GM21381 (cell line): Measurements from ENCODE around the gene ACOXL.
A peak's percentile ranks its signal among the peaks of the same experiment; 100 is the strongest.
"Not testable (repeated sequence)": the region's sequence is repeated elsewhere in the genome, so short reads cannot be mapped to it uniquely, and the experiment has no call there.

ENCODE experiments used
- ATAC-seq: cut with Tn5 transposase; IDR thresholded peaks from one replicate; pipeline ENCODE4 v1.9.1; 2021; ENCODE audit warnings: mild to moderate bottlenecking, moderate library complexity; ENCODE audit not compliant: unreplicated experiment

ACOXL gene

DNA sequence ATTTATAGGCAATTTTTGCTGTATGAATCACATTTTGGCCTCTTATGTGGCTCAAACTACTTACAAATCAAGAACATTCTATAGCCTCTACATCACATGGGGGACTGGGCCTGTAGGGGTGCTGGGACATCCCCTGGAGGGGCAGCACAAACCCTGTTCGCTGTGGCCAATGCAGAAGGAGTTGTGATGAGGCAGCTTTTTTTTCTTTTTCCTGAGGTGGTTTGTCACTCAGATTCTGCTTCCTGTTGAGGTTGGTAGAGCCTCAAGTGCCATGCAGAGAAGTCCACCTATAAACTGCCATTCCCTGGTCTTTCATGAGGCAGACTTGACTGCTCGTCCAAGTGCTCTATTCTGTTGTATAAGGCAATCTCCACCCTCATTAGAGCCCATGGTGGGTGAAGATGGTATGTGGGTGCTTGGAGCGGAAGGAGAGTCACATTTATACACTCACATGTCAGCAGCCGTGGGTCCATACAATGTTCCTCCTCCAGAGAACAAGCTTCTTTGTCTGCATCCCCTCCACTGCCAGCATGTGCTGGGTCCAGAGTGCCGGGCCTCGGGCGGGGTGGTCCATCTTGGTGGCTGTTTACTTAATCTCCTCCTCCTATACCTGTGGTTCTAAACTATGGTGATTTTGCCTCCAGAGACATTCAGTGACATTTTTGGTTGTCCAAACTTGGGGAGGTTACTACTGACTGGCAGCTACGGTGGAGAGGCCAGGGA is 120.3 kb downstream of the ACOXL start:
- no peak for ATAC-seq

DNA sequence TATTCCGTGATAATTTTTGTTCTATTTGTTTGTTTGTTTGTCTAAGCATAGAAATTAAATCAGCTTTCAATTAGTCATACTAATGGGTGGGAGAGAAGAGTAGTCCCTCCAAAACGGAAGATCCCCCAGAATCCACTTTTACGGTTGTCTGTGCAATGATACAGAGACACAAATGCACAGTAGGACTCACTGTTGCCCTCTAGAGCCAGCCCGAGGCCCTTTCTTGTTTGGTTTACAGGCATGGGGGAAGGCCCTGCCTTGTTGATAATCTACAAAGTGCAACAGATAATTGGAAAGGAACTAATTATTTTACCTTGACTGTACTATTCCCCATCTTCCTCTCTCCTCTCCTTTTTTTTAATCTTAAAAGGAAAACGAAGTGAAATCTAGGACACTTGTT is 121.1 kb downstream of the ACOXL start:
- no peak for ATAC-seq

DNA sequence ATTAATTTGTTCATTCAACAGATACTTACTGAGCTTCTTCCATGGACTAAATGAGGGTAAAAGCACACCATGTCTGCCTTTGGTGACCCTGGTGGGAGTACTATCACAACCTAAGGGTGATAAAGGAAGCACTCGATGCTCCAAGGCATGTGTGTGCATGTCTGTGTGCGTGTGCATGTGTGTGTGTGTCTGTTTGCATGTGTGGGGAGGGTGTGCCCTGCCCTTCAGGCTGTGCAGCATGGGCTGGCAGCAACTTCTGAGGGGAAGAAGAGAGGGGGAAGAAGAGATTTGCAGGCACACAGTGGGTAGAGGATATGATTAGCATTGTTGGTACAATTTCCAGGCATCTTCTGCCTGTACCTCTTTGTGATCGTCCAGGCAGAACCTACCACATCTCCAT is 121.6 kb downstream of the ACOXL start:
- ATAC-seq, result no peak

DNA sequence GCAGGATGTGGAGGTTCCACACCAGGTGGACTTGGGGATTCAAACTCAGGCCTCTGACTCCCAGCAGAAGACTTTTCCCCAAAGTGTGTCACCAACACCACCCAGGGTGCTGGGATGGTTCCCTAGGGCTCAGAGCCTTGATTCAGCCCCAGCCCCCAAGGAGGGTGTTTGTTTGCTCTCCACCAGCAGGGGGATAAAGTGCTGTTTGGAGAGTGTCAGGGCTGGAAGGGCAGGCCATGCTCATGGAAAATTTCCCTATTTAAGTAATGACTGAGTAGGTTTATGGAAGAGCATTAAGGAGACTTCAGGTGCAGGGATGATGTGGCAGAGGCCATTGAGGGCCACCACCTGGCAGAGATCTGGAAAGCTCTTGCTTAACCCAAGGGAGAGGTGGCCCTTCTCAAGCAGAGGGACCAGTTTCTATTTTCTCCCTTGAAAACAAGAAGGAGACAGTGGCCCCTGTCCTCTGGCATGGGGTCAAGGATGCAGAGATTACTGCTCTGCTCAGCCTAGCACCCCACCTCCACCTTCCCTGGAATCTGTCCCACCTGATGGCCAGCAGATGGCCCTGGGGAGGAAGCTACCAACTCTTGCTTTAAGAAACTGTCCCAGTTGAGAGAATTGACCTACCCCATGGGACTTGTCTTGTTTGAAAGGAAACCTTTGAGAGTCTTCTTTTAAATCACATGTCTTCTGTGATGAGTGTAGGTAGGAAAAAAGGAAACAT is 122.1 kb downstream of the ACOXL start:
- ATAC-seq, result no peak

DNA sequence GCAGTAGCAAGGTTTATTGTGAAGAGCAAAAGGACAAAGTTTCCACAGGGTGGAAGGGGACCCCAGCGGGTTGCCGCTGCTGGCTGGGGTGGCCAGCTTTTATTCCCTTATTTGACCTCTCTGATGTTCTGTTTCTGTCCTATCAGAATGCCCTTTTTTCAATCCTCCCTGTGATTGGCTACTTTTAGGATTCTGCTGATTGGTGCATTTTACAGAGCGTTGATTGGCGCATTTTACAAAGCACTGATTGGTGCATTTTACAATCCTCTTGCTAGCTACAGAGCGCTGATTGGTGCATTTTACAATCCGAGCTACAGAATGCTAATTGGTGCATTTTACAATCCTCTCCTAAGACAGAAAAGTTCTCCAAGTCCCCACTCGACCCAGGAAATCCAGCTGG is 123.5 kb downstream of the ACOXL start:
- ATAC-seq, result not testable (repeated sequence)

DNA sequence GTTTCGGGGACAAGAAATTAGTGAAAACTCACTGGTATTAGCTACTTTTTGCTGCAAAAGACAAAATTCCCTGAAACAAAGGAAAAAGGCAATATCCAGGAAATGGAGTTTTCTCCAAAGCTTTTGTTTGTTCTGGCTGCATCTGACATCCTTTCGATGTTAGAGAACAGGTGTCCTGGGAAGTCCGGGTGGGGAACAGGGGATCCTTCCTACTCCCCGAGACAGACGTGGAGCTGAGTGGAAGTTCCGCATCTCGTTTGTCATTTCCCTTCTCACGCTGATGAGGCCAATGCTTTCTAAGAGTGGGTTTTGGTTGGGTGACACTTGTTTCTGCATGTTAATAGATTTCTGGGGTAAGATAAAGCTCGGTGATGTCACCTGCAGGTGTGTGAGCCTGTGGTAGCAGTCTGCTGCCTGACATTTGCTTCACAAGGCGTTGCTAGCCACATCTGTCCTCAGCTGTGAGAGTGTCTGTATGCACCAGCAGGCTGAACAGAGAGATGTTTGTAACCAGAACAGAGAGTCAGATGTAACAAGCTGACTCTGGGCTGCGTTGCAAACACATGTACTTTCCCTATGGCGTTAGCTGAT is 125.9 kb downstream of the ACOXL start:
- ATAC-seq, result peak; percentile 87

DNA sequence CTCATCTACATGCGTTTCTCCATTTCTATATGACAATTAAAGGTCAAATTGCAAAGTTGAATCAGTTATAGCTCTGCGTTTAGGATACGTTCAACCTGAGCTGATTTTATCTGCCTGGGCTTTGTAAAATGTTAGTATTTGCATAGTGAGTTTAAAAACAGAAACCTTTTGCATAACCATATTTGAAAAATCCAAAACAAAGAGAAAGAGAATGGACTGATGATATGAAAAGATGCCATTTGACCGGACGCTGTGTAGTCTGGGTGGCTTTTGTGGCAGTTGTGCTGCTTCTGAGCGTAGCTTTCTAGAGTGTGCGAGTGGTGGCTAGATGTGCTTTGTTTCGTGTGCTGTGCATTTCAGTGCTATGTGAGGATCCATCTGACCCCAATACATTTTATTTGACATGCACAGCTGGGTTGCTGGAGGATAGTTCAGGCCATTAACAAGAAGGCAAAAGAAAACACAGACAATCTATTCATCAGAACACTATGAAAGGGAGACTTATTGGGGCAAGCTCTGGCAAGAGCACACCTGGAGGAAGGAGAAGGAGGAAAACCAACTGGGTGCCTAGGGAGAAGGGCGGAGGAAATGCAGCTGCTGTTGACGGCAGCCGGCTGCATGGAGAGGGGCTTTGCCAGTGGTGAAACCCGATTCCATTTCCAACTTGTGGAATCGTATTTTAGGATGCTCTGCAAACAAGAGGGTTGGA is 126.8 kb downstream of the ACOXL start:
- ATAC-seq, result no peak

DNA sequence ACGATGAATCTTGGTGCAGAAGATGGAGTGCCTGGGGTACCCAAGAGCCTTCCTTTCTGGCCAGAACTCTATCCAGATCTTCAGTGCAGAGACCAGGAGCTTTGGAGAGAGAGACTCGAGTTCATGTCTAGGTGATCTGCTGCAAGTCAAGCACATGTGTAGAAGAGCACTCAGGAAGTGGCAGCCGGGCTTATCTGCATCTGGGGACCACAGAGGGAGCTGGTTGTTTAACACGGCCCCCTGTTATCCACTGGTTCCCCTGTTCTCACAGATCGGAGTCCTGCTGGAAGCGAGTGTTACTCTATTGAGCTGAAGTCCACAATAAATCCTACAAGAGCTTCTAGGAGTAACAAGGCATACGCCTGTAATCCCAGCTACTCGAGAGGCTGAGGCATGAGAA is 128.3 kb downstream of the ACOXL start:
- no peak for ATAC-seq

DNA sequence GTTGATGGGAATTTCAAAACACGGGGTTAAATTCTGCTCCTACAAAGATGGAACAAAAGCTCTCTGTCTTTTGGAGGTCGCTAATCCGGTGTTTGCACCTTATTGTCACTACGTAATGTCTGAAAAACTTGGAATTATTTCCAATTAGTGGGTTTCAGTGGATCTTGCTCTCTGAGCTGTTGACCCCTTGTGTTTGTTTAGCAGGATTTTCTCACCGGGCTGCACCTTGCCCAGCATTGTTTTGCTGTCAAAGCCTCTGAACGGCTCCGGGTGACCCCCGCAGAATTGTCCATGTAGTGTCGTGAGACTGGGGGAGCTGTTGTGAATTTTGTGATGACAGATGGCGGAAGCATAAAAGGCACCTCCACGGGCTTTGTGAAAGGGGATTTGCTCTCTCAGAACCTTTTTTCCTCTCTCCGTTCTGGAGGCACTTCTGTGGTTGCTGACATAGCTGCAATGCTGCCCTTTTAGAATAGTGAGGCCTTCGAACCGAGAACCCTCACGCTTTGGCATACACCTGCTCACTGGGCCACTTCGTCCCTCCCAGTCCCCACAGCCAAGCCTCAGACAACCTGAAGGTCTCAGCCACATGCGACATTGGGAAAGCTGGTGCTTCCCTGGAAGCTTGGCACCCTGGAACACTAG is 129.4 kb downstream of the ACOXL start:
- ATAC-seq, result no peak

DNA sequence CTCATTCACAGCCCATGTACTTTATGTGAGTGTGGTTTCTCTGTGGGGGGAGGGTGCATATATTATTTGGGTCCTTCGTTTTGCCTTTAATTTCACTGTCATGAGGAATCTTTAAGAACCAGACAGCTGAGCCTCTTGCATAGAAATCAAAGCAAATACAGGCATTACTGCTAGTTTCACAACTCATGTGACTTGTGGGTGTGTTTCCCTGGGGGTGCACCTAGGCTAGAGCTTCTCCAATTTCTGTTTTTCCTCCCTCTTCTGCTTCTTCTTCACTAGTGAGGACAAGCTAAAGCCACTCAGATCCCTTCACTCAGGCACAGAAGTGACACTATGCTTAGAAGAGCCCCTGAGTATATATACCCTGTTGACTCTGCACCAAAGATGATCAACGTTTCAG is 131.4 kb downstream of the ACOXL start:
- ATAC-seq, result no peak

DNA sequence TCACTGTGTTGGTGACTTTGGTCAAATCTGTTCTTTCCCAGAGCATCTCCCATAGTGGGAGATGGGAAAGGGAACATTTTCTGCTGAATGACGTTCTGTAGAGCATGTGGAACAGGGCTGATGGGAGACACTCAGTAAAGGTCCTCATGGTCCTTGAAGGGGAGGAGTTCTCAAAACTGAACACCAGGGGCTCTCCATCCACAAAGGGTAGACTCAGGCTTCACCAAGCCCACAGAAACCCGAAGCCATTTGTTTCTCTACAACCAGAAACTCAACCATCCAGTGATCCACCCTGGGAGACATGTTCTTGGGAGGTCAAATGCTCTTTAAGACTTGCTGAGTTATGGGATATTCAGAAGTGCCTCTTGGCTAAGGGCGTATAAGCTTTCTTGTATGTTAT is 131.8 kb downstream of the ACOXL start:
- ATAC-seq, result no peak

DNA sequence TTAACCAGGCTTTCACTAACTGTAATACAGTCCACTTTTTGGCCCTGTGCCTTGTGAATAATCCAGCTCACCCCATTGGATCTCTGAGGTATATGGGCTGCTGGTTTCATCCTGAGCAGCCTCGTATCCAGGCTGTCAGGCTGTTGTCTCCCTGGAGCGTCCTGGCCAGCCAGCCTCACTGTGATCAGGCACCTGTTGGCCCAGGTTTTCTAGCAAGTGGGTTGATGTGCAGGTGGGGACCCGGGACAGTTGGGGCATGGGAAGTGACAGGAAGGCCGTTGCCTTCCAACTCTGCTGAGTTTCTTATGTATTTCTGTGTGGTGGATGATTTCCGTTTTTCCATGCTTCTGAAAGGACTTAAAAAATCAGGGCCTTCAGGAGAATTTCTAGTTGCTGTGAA is 132.4 kb downstream of the ACOXL start:
- no peak for ATAC-seq

DNA sequence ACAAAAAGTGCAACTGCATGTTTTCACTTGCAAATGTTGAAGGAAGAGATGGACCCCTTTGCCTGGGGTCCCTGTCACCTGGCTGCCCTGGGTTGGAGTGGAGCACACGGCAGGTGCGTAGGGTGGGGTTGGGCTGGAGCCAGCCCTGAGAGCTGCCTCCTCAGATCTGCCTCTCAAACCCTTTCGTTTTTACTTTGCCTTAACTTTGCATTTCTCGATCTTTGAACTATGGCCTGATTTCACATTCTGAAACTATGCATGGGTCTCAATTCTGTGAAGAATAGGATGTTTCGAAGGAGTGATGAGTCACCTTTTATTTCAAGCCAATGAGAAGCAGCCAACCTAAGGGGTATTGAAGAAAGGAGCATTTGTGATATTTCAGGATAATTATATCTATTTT is 132.8 kb downstream of the ACOXL start:
- peak; percentile 90 for ATAC-seq

DNA sequence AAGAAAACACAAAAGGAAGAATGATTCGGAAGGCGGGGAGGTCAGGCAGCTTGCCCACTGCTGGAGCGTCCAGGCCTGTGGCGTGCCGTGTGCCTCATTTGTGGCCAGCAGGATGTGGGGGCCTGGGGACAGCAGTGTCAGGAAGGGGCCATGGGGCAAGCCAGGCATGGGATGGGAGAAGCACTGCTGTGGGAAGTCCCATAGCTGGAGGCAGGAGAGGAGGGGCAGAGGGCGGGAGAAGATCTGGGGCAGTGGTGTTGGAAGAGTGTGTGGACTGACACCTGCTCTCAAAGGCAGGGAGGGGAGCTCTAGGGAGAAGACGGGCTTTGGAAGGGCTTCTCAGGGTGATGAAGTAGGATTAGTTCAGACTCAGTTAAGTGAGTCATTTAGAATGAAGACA is 133.7 kb downstream of the ACOXL start:
- ATAC-seq, result no peak

DNA sequence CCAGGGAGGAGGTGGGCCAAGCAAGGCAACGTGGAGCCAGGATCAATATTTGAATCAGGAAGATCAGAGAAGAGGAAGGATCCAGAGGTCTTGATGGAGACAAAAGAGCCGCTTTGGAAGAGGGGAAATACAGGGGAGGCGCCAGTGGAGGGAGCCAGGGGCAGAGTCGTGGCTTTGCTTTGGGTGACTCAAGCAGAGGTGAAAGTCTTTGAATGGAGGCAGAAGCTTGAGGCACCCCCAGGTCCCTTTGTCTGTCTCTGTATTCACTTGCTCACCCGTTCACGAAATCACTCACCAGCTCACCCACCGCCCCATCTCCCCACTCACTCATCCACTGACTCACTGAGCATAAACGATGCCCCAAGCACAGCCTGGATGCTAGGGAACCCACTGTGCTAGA is 134.1 kb downstream of the ACOXL start:
- ATAC-seq, result no peak

DNA sequence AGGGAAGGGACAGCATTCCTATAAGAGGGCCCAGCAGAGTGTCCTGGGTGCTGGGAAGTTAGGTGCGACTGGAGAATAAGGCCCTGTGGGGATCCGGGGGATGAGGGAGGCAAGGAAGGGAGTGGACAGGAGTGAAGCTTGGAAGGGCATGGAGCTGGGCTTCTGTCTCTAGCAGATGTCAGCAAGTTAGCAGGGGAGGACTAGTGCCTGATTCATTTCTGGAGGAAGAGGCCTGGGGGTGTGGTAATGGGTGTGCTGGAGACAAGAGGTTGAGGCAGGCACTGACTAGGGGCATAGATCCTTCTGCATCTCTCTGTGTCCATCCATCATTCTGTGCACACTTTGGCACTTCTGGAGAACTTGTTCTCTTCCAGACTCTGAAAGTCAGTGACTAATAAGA is 134.7 kb downstream of the ACOXL start:
- ATAC-seq, result no peak

DNA sequence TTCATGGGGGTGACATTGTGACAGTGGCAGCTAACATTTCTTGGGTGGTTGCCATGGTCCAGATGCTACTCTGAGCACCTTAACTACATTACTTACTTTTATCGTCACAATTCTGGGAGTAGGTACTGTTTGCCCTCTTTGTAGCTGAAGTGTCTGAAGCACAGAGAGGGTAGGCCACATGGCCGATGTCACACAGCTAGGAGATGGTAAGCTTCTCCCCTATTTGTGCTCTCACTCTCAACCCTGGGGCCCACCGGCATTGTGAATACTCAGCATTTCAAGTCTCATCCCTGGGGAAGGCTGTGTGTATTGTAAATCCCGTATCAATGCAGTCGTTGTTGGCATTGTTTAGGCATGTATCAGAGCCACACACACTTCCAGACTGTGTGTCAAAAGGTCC is 136.6 kb downstream of the ACOXL start:
- ATAC-seq, result no peak

DNA sequence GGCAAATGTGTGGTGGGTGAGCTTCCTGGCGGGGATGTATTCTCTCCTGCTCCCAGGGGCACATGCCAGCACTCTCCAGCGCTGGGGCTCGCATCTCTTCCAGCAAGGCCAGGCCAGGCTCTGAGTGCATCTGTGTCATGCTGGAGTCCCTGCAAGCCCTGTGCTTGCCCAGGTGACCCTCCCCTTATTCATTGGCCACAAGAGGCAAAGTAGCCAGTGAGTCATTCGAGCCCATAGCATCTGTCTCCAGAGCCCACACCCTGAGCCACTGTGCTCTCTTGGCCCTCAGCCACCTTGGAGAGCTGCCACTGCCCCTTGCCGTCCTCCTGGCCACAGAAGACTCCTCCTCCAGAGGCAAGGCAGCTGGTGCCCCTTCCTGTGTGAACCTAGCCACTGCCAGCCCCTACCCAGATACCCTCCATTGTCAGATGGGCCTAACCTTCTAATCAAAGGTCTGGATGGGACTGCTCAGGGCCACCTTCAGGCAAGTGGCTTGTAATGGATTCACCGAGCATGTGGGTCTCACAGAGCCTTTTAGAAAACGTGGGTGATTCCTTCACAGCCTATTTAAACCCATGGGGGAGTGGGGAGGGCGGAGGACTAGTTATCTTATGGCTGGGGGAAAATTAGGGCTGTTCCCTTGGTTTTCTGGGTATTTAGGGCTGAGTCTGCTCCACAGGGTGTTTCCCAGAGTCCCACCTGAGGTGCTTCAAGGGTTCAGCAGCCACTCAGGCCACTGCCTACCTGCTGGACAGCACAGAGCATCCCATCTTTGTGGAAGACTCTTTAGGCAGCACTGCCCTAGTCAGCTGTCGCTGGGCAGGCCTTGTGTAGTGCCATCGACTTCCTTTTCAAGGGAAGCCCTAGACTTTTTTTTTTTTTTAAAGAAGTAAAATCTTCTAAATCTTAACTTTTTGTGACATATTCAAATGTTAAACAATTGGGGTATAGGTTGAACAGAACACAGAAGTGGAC is 137.4 kb downstream of the ACOXL start:
- ATAC-seq, result no peak

DNA sequence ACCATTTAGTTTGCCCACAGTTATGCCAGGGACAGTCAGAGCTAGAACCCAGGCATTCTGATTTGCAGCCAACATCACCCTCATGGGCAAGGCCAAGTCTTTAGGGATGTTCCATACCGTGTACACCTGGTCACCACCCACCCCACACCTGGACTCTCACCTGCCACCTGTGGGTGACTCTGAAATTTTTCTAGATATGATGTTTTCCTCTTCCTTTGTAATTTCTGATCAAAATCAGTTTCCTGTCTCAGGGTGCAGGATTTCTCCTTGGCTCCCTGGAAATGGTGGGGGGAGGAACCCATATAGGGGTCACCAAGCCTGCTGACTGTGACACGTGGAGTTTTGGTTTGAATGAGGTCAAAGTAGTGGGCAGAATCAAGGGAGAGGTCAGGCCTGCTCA is 138.2 kb downstream of the ACOXL start:
- no peak for ATAC-seq

DNA sequence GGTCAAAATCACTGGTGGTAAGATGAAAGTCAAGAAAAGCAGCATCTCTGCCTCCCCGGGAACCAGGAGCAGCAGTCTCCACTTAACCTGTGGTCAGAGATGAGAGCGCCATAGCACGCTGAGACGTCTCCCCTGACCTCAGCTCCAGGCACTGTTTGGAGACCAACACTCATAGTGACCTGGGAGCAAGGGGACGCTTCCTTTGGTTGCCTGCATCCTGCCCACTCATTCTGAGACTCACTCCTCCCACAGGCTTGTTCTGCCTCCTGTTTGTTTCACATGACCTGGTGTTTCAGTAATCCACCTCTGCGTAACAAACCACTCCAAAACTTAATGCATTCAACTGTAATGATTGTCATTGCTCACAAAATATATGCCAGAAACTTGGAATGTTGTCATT is 139.3 kb downstream of the ACOXL start:
- no peak for ATAC-seq
